Neuron (in vitro differentiated cells): ENCODE results near the gene ETF1.

Source experiments
- H2AFZ ChIP-seq: one replicate; pipeline ENCODE4 v1.6.1; 2013; ENCODE audit warnings: low read depth, mild to moderate bottlenecking, inconsistent platforms, low read length, moderate library complexity
- H3K27me3 ChIP-seq: one replicate; pipeline ENCODE4 v1.6.1; 2013; ENCODE audit warnings: low read length; ENCODE audit not compliant: insufficient read depth
- H3K36me3 ChIP-seq: one replicate; pipeline ENCODE4 v1.6.1; 2013; ENCODE audit warnings: low read length; ENCODE audit not compliant: insufficient read depth
- H3K4me1 ChIP-seq: one replicate; pipeline ENCODE4 v1.6.1; 2013; ENCODE audit warnings: low read length; ENCODE audit not compliant: insufficient read depth
- H3K4me3 ChIP-seq: 2 replicates; pipeline ENCODE4 v1.5.1; 2013; ENCODE audit warnings: mild to moderate bottlenecking, low read length, moderate library complexity
- H3K9me3 ChIP-seq: one replicate; pipeline ENCODE4 v1.6.1; 2013; ENCODE audit warnings: low read length

The ETF1 gene

GRCh38 chr5:138573223-138573622 lies 30.2 kb upstream of the ETF1 start:
- no peaks in the 10 kb centered on the region for H3K9me3 ChIP-seq
- H2AFZ ChIP-seq: no peak overlapping the region
- H3K36me3 ChIP-seq: peaks cover 49% of the 10 kb centered on the region
- no peak overlapping the region for H3K4me3 ChIP-seq
- H3K4me1 ChIP-seq: peaks cover 14% of the 10 kb centered on the region
- no peaks in the 10 kb centered on the region for H3K27me3 ChIP-seq

GRCh38 chr5:138570871-138571270 lies 27.8 kb upstream of the ETF1 start:
- Histone ChIP-seq H3K9me3 (no peaks in the 10 kb centered on the region), H3K4me3 (no peak overlapping the region), H3K4me1 (peaks cover 10% of the 10 kb centered on the region), H3K27me3 (no peaks in the 10 kb centered on the region), H2AFZ (no peak overlapping the region), H3K36me3 (peaks cover 71% of the 10 kb centered on the region)

GRCh38 chr5:138569782-138570181 lies 26.7 kb upstream of the ETF1 start:
- no peaks in the 10 kb centered on the region for H3K9me3 ChIP-seq
- H2AFZ ChIP-seq: no peak overlapping the region
- no peaks in the 10 kb centered on the region for H3K27me3 ChIP-seq
- no peak overlapping the region for H3K4me3 ChIP-seq
- peaks cover 9% of the 10 kb centered on the region for H3K4me1 ChIP-seq
- H3K36me3 ChIP-seq: peaks cover 82% of the 10 kb centered on the region

- H3K27me3 ChIP-seq: no peaks in the 10 kb centered on the region
- no peaks in the 10 kb centered on the region for H3K9me3 ChIP-seq
- H3K4me3 ChIP-seq: no peak overlapping the region
- no peak overlapping the region for H2AFZ ChIP-seq
- H3K36me3 ChIP-seq: peaks cover 92% of the 10 kb centered on the region
- no peaks in the 10 kb centered on the region for H3K4me1 ChIP-seq
These were observed 25.2 kb upstream of the ETF1 start for GRCh38 chr5:138568061-138568824.

GRCh38 chr5:138566792-138567191 lies 23.8 kb upstream of the ETF1 start:
- Histone ChIP-seq H3K4me1 (no peaks in the 10 kb centered on the region), H3K4me3 (no peak overlapping the region), H3K36me3 (peaks cover 89% of the 10 kb centered on the region), H3K9me3 (no peaks in the 10 kb centered on the region), H2AFZ (no peak overlapping the region), H3K27me3 (no peaks in the 10 kb centered on the region)

GRCh38 chr5:138565100-138565821 lies 22.2 kb upstream of the ETF1 start:
- Histone ChIP-seq H3K36me3 (peaks cover 91% of the 10 kb centered on the region), H3K4me1 (no peaks in the 10 kb centered on the region), H3K27me3 (no peaks in the 10 kb centered on the region), H3K9me3 (no peaks in the 10 kb centered on the region), H2AFZ (no peak overlapping the region), H3K4me3 (no peak overlapping the region)

GRCh38 chr5:138564242-138564641 lies 21.2 kb upstream of the ETF1 start:
- Histone ChIP-seq H3K27me3 (no peaks in the 10 kb centered on the region), H3K36me3 (peaks cover 92% of the 10 kb centered on the region), H2AFZ (no peak overlapping the region), H3K4me1 (no peaks in the 10 kb centered on the region), H3K4me3 (no peak overlapping the region), H3K9me3 (no peaks in the 10 kb centered on the region)

GRCh38 chr5:138563340-138564118 lies 20.5 kb upstream of the ETF1 start:
- Histone ChIP-seq H3K9me3 (no peaks in the 10 kb centered on the region), H3K4me3 (no peak overlapping the region), H3K4me1 (no peaks in the 10 kb centered on the region), H3K27me3 (no peaks in the 10 kb centered on the region), H2AFZ (no peak overlapping the region), H3K36me3 (peaks cover 92% of the 10 kb centered on the region)

- Histone ChIP-seq H3K4me3 (no peak overlapping the region), H3K9me3 (no peaks in the 10 kb centered on the region), H3K4me1 (no peaks in the 10 kb centered on the region), H2AFZ (no peak overlapping the region), H3K36me3 (peaks cover 92% of the 10 kb centered on the region), H3K27me3 (no peaks in the 10 kb centered on the region)
These were observed 17.9 kb upstream of the ETF1 start for GRCh38 chr5:138560971-138561370.

GRCh38 chr5:138559937-138560336 lies 16.9 kb upstream of the ETF1 start:
- Histone ChIP-seq H3K27me3 (no peaks in the 10 kb centered on the region), H3K36me3 (peaks cover 92% of the 10 kb centered on the region), H3K9me3 (no peaks in the 10 kb centered on the region), H3K4me3 (no peak overlapping the region), H2AFZ (no peak overlapping the region), H3K4me1 (no peaks in the 10 kb centered on the region)

GRCh38 chr5:138557677-138558076 lies 14.6 kb upstream of the ETF1 start:
- Histone ChIP-seq H3K4me3 (no peak overlapping the region), H3K36me3 (peaks cover 91% of the 10 kb centered on the region), H3K9me3 (no peaks in the 10 kb centered on the region)

GRCh38 chr5:138554143-138554542 lies 11.1 kb upstream of the ETF1 start:
- H3K9me3 ChIP-seq: no peaks in the 10 kb centered on the region
- no peaks in the 10 kb centered on the region for H3K27me3 ChIP-seq
- no peak overlapping the region for H2AFZ ChIP-seq
- no peak overlapping the region for H3K4me3 ChIP-seq
- no peaks in the 10 kb centered on the region for H3K4me1 ChIP-seq
- H3K36me3 ChIP-seq: peaks cover 62% of the 10 kb centered on the region

More at GRCh38 chr5:138557677-138558076, 14.6 kb upstream of the ETF1 start:
- H2AFZ ChIP-seq: no peak overlapping the region
- no peaks in the 10 kb centered on the region for H3K27me3 ChIP-seq
- no peaks in the 10 kb centered on the region for H3K4me1 ChIP-seq
